Aorta (tissue), 5 donors: ENCODE results near the gene GRB7. TPM values are rescaled to one million over a fixed set of nuclear protein-coding genes. Genes with fewer than 3 reads are reported as not detected.
A peak's percentile ranks its signal among the peaks of the same experiment; 100 is the strongest.
"Not testable (repeated sequence)": the region's sequence is repeated elsewhere in the genome, so short reads cannot be mapped to it uniquely, and the experiment has no call there.

ENCODE experiments used
- ATAC-seq: fragments of 200-7000 bp; cut with Tn5 transposase; one replicate; pipeline ENCODE4 v1.9.1; 2022; ENCODE audit warnings: moderate library complexity; ENCODE audit not compliant: low FRiP score
- DNase-seq, 2 donors: peaks; one replicate each; pipeline ENCODE4 v3.0.0-alpha.2; 2020
- H3K27ac ChIP-seq, 2 donors: one replicate each; pipeline ENCODE4 v1.5.1; 2013; ENCODE audit warnings: low read length in 2 of 2, mild to moderate bottlenecking in 2 of 2, moderate library complexity in 2 of 2, control low read depth in 1 of 2, inconsistent platforms in 1 of 2, low read depth in 1 of 2
- H3K27me3 ChIP-seq, 2 donors: one replicate each; pipeline ENCODE4 v1.6.1; 2013; ENCODE audit warnings: control low read depth in 1 of 2, low read length in 1 of 2, mild to moderate bottlenecking in 1 of 2, moderate library complexity in 1 of 2; ENCODE audit not compliant: insufficient read depth in 2 of 2, control insufficient read depth in 1 of 2
- H3K36me3 ChIP-seq, 2 donors: one replicate each; pipeline ENCODE4 v1.6.1; 2013; ENCODE audit warnings: control low read depth in 1 of 2, low read length in 1 of 2, mild to moderate bottlenecking in 1 of 2; ENCODE audit not compliant: insufficient read depth in 2 of 2, control insufficient read depth in 1 of 2
- H3K4me1 ChIP-seq, 2 donors: one replicate each; pipeline ENCODE4 v1.6.1; 2013; ENCODE audit warnings: low read length in 2 of 2, control low read depth in 1 of 2, mild to moderate bottlenecking in 1 of 2, moderate library complexity in 1 of 2; ENCODE audit not compliant: insufficient read depth in 2 of 2, control insufficient read depth in 1 of 2
- H3K4me3 ChIP-seq, 2 donors: one replicate each; pipeline ENCODE4 v1.5.1; 2013; ENCODE audit warnings: low read length in 2 of 2, control low read depth in 1 of 2, mild to moderate bottlenecking in 1 of 2
- H3K9me3 ChIP-seq: one replicate; pipeline ENCODE4 v1.6.1; 2013; ENCODE audit warnings: mild to moderate bottlenecking, low read length; ENCODE audit not compliant: control insufficient read depth
- WGBS, 2 donors: extraction: QIAGEN DNeasy Blood & Tissue Kit; methylation state at CpG; one replicate each; pipeline ENCODE4 v1.1.7; 2013; 5-methylcytosine and 5-hydroxymethylcytosine counted together
- intact Hi-C, 2 donors: fragments of 100-400 bp; cut with DNase I; formaldehyde crosslinking; loops; one replicate each; pipeline versions ENCODE4 v1.14.2 to v1.15.0; 2022
- polyA plus RNA-seq, 2 donors: library from polyadenylated mRNA; stranded (reverse); fragments of 200-250 nt; gene quantifications; one replicate each; pipeline ENCODE4 v1.2.3, GENCODE V29; 2013
- total RNA-seq, 2 donors: library from RNA; stranded (reverse); fragmentation: NEBNext Ultra II Directional; extraction: Animal tissue kit (Norgen Biotek cat#: 25700); gene quantifications; one replicate each; pipeline ENCODE4 v1.2.1, GENCODE V29; 2021
- donor health status: healthy with polysubstance abuse.
- donor health status: Bipolar disorder and iron deficiency.
- donor health status: DM: no; HTN: no; CAD: no.
- donor health status: DM: no; HTN: no; CAD: no.
- donor health status: DM: yes; HTN: yes; CAD: no.

The GRB7 gene
- total and polyA plus RNA-seq, 4 donors: 0.23 to 1.6 (median 0.59) TPM

DNA sequence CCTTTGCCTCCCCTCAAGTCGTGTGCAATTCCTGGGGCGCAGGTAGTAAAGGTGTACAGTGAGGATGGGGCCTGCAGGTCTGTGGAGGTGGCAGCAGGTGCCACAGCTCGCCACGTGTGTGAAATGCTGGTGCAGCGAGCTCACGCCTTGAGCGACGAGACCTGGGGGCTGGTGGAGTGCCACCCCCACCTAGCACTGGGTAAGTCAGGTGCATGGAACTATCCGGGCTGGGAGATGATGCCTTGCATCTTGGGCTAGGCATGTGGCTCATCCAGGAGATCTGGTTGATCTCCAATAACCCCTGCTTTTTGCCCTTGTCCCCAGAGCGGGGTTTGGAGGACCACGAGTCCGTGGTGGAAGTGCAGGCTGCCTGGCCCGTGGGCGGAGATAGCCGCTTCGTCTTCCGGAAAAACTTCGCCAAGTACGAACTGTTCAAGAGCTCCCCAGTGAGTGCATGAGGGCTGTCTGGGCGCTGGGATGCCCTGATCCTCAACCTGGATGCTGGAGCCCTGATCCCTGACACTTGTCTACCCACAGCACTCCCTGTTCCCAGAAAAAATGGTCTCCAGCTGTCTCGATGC lies 5.2 kb downstream of the GRB7 start:
- Histone ChIP-seq H3K27me3 (no peaks in the 10 kb centered on the region), H3K4me1 (no peaks in the 10 kb centered on the region), H3K27ac (no peak overlapping the region), H3K4me3 (no peak overlapping the region), H3K9me3 (no peaks in the 10 kb centered on the region), H3K36me3 (no peaks in the 10 kb centered on the region)
- DNase-seq (peak; percentile 27 to 49), ATAC-seq (no peak)
- WGBS, 2 donors: 90 to 92% methylated on average over 21 of the region's 21 CpGs
- intact Hi-C loops: no loop called here

- ATAC-seq (no peak), DNase-seq (peak; percentile 30 to 68)
- WGBS, 2 donors: 92 to 93% methylated on average over 16 of the region's 16 CpGs
- Histone ChIP-seq H3K9me3 (no peaks in the 10 kb centered on the region), H3K4me3 (no peak overlapping the region), H3K27me3 (no peaks in the 10 kb centered on the region), H3K36me3 (no peaks in the 10 kb centered on the region), H3K27ac (no peak overlapping the region), H3K4me1 (no peaks in the 10 kb centered on the region)
- intact Hi-C loops: no loop called here
These were observed 6.5 kb downstream of the GRB7 start for GRCh38 chr17:39744075-39744835.

DNA sequence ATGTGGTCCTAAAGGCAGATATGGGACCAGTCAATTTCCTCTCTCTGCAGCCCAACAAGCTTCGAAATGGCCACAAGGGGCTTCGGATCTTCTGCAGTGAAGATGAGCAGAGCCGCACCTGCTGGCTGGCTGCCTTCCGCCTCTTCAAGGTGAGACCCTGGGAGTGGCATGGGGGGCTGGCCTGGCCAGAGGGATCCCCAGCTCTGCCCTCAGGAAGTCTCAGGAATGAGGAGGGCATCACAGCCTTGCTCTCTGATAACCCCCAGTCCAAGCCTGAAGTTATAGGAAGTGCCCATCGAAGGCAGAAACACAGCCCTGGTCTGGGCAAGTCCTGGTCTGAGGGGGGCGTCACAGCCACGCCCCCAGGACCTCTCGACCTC lies 7.1 kb downstream of the GRB7 start:
- Histone ChIP-seq H3K4me1 (no peaks in the 10 kb centered on the region), H3K27me3 (no peaks in the 10 kb centered on the region)

DNA sequence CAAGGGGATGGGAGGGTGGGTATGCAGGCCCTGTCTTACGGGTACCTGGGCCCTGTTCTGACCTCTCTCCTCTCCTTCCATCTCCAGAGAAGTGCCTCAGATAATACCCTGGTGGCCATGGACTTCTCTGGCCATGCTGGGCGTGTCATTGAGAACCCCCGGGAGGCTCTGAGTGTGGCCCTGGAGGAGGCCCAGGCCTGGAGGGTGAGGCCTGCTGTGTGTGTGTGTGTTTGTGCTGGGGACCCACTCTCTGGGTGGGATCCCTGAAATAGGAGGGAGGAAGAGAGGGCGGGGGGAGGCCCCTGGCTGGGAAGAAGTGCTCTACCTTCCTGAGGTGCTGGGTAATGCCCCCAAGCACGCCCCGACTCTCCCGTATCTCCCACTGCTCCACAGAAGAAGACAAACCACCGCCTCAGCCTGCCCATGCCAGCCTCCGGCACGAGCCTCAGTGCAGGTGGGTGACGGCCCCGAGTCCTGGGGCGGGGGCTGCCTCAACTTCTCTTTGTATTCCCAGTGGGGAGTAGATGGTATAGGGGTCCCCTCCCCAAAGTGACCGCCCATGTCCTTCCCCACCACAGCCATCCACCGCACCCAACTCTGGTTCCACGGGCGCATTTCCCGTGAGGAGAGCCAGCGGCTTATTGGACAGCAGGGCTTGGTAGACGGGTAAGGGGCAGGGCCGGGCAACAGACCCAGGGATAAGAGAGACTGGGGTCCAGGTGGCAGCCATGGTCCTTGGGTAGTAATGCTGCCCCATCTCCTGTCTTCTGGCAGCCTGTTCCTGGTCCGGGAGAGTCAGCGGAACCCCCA lies 7.8 kb downstream of the GRB7 start:
- H3K36me3 ChIP-seq: no peaks in the 10 kb centered on the region
- H3K4me1 ChIP-seq: no peaks in the 10 kb centered on the region
- intact Hi-C loops: no loop called here
- no peak for ATAC-seq
- 93 to 95% methylated on average over 21 to 23 of the region's 23 CpGs for WGBS, 2 donors
- H3K27me3 ChIP-seq: no peaks in the 10 kb centered on the region
- no peak overlapping the region for H3K27ac ChIP-seq
- H3K4me3 ChIP-seq: no peak overlapping the region
- DNase-seq: peak; percentile 39 to 63
- H3K9me3 ChIP-seq: no peaks in the 10 kb centered on the region

More for the DNA sequence above, 7.1 kb downstream of the GRB7 start:
- Histone ChIP-seq H3K9me3 (no peaks in the 10 kb centered on the region), H3K36me3 (no peaks in the 10 kb centered on the region), H3K4me3 (no peak overlapping the region), H3K27ac (no peak overlapping the region)
- no peak for ATAC-seq
- 79 to 80% methylated on average over 8 of the region's 8 CpGs for WGBS, 2 donors
- intact Hi-C loops: no loop called here
- DNase-seq: peak in 1 of 2 donors; percentile 44

- peak; percentile 20 to 59 for DNase-seq
These were observed 8.4 kb downstream of the GRB7 start for GRCh38 chr17:39746145-39746461.

GRCh38 chr17:39747745-39748144 lies 10.0 kb downstream of the GRB7 start:
- Histone ChIP-seq H3K27ac (no peak overlapping the region), H3K27me3 (no peaks in the 10 kb centered on the region), H3K4me3 (no peak overlapping the region), H3K4me1 (no peaks in the 10 kb centered on the region), H3K9me3 (no peaks in the 10 kb centered on the region), H3K36me3 (no peaks in the 10 kb centered on the region)
- peak in 1 of 2 donors; percentile 23 for DNase-seq
- intact Hi-C loops: no loop called here
- WGBS, 2 donors: 95 to 99% methylated on average over 4 of the region's 4 CpGs
- ATAC-seq: no peak

More at GRCh38 chr17:39746145-39746461, 8.4 kb downstream of the GRB7 start:
- intact Hi-C loops: no loop called here
- no peak for ATAC-seq
- no peak overlapping the region for H3K4me3 ChIP-seq
- no peaks in the 10 kb centered on the region for H3K9me3 ChIP-seq
- 93 to 96% methylated on average over 7 of the region's 7 CpGs for WGBS, 2 donors
- H3K36me3 ChIP-seq: no peaks in the 10 kb centered on the region
- no peaks in the 10 kb centered on the region for H3K27me3 ChIP-seq
- no peaks in the 10 kb centered on the region for H3K4me1 ChIP-seq
- H3K27ac ChIP-seq: no peak overlapping the region

DNA sequence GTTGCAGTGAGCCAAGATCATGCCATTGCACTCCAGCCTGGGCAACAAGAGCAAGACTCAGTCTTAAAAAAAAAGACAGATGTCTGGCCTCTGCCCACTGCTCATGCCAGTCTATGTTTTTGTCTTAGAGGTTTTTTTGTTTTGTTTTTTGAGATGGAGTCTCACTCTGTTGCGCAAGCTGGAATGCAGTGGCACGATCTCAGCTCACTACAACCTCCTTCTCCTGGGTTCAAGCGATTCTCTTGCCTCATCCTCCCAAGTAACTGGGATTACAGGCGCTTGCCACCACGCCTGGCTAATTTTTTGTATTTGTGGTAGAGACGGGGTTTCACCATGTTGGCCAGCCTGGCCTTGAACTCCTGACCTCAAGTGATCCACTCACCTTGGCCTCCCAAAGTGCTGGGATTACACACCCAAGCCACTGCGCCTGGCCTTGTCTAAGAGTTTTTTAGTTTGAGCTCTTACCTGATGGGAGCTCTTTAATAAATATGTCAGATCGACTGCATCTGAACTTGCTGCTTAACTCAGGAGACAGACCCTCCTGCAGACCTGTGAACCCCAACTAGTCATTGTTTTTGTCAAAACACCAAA lies 10.8 kb downstream of the GRB7 start:
- H3K4me3 ChIP-seq, H3K27me3 ChIP-seq, ATAC-seq, H3K9me3 ChIP-seq, H3K4me1 ChIP-seq, H3K36me3 ChIP-seq, H3K27ac ChIP-seq, intact Hi-C loops: not testable (repeated sequence)
- DNase-seq: peak in 1 of 2 donors; percentile 14
- WGBS, 2 donors: 90 to 96% methylated on average over 8 of the region's 8 CpGs

GRCh38 chr17:39750131-39751015 lies 12.6 kb downstream of the GRB7 start:
- H3K9me3 ChIP-seq: no peaks in the 10 kb centered on the region
- no peaks in the 10 kb centered on the region for H3K36me3 ChIP-seq
- no peak overlapping the region for H3K4me3 ChIP-seq

More at GRCh38 chr17:39750131-39751015, 12.6 kb downstream of the GRB7 start:
- intact Hi-C loops: loop anchor here in 1 of 2 donors (5.0 kb wide), 1 partner anchor 113 kb away; the partner anchor contains the start of gene STARD3
- DNase-seq (peak in 1 of 2 donors; percentile 50), ATAC-seq (no peak)
- no peaks in the 10 kb centered on the region for H3K4me1 ChIP-seq
- H3K27me3 ChIP-seq: no peaks in the 10 kb centered on the region
- H3K27ac ChIP-seq: no peak overlapping the region
- WGBS, 2 donors: 27 to 32% methylated on average over 9 of the region's 9 CpGs
